ENCODE measurements around the gene PRSS33.

Gene PRSS33

DNA sequence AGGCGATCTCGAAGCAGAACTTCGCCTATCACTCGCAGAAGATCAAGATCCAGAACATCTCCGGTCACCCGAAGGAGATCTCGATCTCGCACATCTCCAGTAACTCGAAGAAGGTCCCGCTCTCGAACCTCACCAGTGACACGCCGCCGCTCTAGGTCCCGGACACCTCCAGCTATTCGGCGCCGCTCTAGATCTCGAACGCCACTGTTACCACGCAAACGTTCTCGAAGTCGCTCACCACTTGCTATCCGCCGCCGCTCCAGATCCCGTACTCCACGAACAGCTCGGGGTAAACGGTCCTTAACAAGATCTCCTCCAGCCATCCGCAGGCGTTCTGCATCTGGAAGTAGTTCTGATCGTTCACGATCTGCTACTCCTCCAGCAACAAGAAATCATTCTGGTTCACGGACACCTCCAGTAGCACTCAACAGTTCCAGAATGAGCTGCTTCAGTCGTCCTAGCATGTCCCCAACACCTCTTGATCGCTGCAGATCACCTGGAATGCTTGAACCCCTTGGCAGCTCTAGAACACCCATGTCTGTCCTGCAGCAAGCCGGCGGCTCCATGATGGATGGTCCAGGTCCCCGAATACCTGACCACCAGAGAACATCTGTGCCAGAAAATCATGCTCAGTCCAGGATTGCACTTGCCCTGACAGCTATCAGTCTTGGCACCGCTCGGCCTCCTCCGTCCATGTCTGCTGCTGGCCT is 20.8 kb downstream of the PRSS33 start:
- TF ChIP-seq CTCF (IDR thresholded peaks at IDR 0.05; ENCODE audit: borderline replicate concordance, insufficient read depth, low read depth, low read length) = no peak
- no peak overlapping the region for H3K4me3 ChIP-seq (ENCODE audit: low read depth, low read length)

- H3K4me3 ChIP-seq (ENCODE audit: low read depth, low read length) = no peak overlapping the region
These were observed 21.6 kb downstream of the PRSS33 start for GRCh38 chr16:2765462-2766404.

DNA sequence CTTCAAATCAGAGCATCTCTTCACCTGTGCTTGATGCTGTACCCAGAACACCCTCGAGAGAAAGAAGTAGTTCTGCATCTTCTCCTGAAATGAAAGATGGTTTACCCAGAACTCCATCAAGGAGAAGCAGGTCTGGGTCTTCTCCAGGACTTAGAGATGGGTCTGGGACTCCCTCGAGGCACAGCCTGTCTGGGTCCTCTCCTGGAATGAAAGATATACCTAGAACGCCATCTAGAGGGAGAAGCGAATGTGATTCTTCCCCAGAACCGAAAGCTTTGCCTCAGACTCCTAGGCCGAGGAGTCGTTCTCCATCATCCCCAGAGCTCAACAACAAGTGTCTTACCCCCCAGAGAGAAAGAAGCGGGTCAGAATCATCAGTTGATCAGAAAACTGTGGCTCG is 22.6 kb downstream of the PRSS33 start:
- no peak for TF ChIP-seq CTCF (IDR thresholded peaks at IDR 0.05; ENCODE audit: borderline replicate concordance, insufficient read depth, low read depth, low read length)
- H3K4me3 ChIP-seq (ENCODE audit: low read depth, low read length) = no peak overlapping the region

More at GRCh38 chr16:2765462-2766404, 21.6 kb downstream of the PRSS33 start:
- TF ChIP-seq CTCF (IDR thresholded peaks at IDR 0.05; ENCODE audit: borderline replicate concordance, insufficient read depth, low read depth, low read length) = no peak

GRCh38 chr16:2763173-2763572 is 24.2 kb downstream of the PRSS33 start:
- no peak overlapping the region for H3K4me3 ChIP-seq (ENCODE audit: low read depth, low read length)
- no peak for TF ChIP-seq CTCF (IDR thresholded peaks at IDR 0.05; ENCODE audit: borderline replicate concordance, insufficient read depth, low read depth, low read length)

DNA sequence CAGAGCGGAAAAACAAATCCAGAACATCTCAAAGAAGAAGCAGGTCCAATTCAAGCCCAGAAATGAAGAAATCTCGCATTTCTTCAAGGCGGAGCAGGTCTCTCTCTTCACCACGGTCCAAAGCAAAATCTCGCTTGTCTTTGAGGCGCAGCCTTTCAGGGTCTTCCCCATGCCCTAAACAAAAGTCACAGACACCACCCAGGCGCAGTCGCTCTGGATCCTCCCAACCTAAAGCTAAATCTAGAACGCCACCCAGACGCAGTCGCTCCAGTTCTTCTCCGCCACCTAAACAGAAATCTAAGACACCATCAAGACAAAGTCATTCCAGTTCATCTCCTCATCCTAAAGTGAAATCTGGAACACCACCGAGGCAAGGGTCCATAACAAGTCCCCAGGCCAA is 24.6 kb downstream of the PRSS33 start:
- no peak overlapping the region for H3K4me3 ChIP-seq (ENCODE audit: low read depth, low read length)
- TF ChIP-seq CTCF (IDR thresholded peaks at IDR 0.05; ENCODE audit: borderline replicate concordance, insufficient read depth, low read depth, low read length) = no peak

- TF ChIP-seq CTCF (IDR thresholded peaks at IDR 0.05; ENCODE audit: borderline replicate concordance, insufficient read depth, low read depth, low read length) = no peak
- no peak overlapping the region for H3K4me3 ChIP-seq (ENCODE audit: low read depth, low read length)
These were observed 25.3 kb downstream of the PRSS33 start for GRCh38 chr16:2761886-2762583.

All from GM12875 (cell line).